ENCODE data around the gene SYNDIG1. TPM values are rescaled to one million over a fixed set of nuclear protein-coding genes. Genes with fewer than 3 reads are reported as not detected.

The SYNDIG1 gene
- total RNA-seq, 4 donors from 2014 or later: not detected

DNA sequence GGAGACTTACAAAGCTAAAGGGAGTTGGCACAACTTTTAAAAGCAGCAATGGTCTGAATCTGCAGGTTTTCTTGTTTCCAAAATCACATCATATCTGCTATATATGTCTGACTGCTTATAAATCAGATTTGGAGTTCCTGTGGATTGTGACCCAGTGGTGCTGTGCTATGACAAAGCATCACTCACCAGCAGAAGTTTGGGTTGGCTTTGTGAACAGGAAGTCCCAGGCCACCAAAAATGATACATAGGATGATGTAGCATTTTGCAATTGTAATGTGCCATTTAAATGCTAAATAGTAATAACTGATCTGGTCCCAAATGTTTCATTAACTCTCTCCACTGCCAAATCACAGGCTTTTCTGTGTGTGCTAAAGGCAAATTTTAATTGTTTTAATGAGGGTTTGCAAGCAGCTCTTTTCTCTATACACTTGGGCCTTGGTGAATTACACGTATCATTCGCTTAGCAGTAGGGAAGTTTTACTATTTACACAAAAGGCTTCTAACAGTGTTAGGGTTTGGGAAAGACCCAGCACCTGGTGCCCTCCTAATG is 60.8 kb downstream of the SYNDIG1 start:
- Histone ChIP-seq H3K27me3 (no peaks in the 10 kb centered on the region), H3K4me3 (no peak overlapping the region), H3K36me3 (no peaks in the 10 kb centered on the region), H3K9me3 (no peaks in the 10 kb centered on the region), H3K27ac (no peak overlapping the region), H3K4me1 (no peaks in the 10 kb centered on the region)
- 59 to 72% methylated on average over 2 of the region's 2 CpGs for WGBS, 2 donors
- DNase-seq: no peak
- TF ChIP-seq, protein P1, sequence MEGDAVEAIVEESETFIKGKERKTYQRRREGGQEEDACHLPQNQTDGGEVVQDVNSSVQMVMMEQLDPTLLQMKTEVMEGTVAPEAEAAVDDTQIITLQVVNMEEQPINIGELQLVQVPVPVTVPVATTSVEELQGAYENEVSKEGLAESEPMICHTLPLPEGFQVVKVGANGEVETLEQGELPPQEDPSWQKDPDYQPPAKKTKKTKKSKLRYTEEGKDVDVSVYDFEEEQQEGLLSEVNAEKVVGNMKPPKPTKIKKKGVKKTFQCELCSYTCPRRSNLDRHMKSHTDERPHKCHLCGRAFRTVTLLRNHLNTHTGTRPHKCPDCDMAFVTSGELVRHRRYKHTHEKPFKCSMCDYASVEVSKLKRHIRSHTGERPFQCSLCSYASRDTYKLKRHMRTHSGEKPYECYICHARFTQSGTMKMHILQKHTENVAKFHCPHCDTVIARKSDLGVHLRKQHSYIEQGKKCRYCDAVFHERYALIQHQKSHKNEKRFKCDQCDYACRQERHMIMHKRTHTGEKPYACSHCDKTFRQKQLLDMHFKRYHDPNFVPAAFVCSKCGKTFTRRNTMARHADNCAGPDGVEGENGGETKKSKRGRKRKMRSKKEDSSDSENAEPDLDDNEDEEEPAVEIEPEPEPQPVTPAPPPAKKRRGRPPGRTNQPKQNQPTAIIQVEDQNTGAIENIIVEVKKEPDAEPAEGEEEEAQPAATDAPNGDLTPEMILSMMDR (IDR thresholded peaks at IDR 0.05): no peak
- no peak for TF ChIP-seq POLR2A (IDR thresholded peaks at IDR 0.05)
- intact Hi-C loops (cut with DNase I): no loop called here

DNA sequence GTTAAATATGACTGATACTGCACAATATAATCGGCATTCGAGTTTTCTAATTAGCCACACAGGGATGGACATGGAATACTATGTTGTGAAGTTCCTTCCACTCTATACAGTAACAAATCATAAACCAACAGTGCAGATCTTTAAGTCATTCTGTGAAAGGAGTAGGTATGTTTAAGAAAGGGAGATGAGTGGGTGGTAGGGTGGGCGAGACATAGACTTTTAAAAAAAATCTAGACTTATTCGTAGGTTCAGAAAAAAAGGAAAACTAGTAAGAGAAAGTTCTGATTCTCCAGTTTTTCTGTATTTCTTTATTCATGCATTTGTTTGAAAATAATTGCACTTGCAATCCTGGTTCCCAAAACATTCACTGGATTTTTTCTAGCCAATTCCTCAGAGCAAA is 61.8 kb downstream of the SYNDIG1 start:
- Histone ChIP-seq H3K9me3 (no peaks in the 10 kb centered on the region), H3K4me1 (no peaks in the 10 kb centered on the region), H3K36me3 (no peaks in the 10 kb centered on the region), H3K4me3 (no peak overlapping the region), H3K27me3 (no peaks in the 10 kb centered on the region), H3K27ac (no peak overlapping the region)
- no peak for DNase-seq
- intact Hi-C loops (cut with DNase I): no loop called here
- 81 to 82% methylated on average over 4 of the region's 4 CpGs for WGBS, 2 donors
- no peak for TF ChIP-seq POLR2A (IDR thresholded peaks at IDR 0.05)
- TF ChIP-seq, protein P1 (IDR thresholded peaks at IDR 0.05): no peak

GRCh38 chr20:24531631-24532419 is 62.4 kb downstream of the SYNDIG1 start:
- no peaks in the 10 kb centered on the region for H3K9me3 ChIP-seq
- H3K27ac ChIP-seq: no peak overlapping the region
- no peaks in the 10 kb centered on the region for H3K4me1 ChIP-seq
- TF ChIP-seq POLR2A (IDR thresholded peaks at IDR 0.05): no peak
- TF ChIP-seq, protein P1 (IDR thresholded peaks at IDR 0.05): no peak
- 77 to 80% methylated on average over 5 of the region's 6 CpGs for WGBS, 2 donors
- DNase-seq: no peak
- intact Hi-C loops (cut with DNase I): no loop called here
- H3K36me3 ChIP-seq: no peaks in the 10 kb centered on the region
- H3K27me3 ChIP-seq: no peaks in the 10 kb centered on the region
- H3K4me3 ChIP-seq: no peak overlapping the region

DNA sequence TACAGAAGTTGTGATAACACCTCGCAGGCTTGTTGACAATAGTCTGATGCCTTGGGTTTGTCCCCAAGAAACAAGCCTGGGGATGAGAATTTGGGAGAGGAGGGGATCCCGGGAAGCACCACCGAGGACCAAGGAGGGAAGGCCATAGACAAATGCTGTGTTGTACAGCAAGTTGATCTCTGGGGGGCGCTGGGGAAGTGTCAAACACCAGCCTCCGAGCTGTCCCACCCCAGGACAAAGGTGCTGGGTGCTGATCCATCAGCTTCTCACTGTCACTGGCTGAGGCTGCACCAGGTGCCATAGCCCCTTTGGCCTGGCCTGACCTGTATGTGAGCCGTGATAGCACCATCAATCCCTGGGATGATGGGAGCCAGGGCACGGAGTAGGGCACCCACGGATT is 64.0 kb downstream of the SYNDIG1 start:
- no peak for DNase-seq
- no peaks in the 10 kb centered on the region for H3K9me3 ChIP-seq
- intact Hi-C loops (cut with DNase I): no loop called here
- H3K4me3 ChIP-seq: no peak overlapping the region
- H3K36me3 ChIP-seq: no peaks in the 10 kb centered on the region
- no peaks in the 10 kb centered on the region for H3K27me3 ChIP-seq
- TF ChIP-seq, protein P1 (IDR thresholded peaks at IDR 0.05): no peak
- TF ChIP-seq POLR2A (IDR thresholded peaks at IDR 0.05): no peak
- no peaks in the 10 kb centered on the region for H3K4me1 ChIP-seq
- H3K27ac ChIP-seq: no peak overlapping the region
- 90% methylated on average over 2 to 7 of the region's 8 CpGs for WGBS, 2 donors

DNA sequence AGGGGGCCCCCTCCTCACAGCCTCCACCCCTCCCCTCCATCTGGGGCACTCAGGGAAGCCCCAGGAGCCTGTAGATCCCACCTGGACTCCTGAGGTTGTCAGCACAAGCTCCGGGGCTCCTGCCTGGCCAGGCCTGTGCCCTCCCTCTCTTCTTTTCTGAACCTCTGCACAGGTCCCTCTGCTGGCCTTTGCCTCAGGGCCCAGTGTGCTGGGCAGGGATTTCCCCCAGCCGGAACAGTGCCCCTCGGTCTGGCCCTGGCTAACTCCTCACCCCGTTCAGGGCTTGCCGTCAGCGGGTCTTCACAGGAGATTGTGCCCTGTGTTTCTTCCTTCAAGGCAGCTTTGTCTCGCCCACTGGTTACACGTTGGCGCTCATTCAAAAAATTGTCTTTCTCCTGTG is 64.9 kb downstream of the SYNDIG1 start:
- no peak overlapping the region for H3K4me3 ChIP-seq
- TF ChIP-seq, protein P1 (IDR thresholded peaks at IDR 0.05): no peak
- TF ChIP-seq POLR2A (IDR thresholded peaks at IDR 0.05): no peak
- no peaks in the 10 kb centered on the region for H3K4me1 ChIP-seq
- H3K27me3 ChIP-seq: no peaks in the 10 kb centered on the region
- intact Hi-C loops (cut with DNase I): no loop called here
- 77 to 85% methylated on average over 8 to 9 of the region's 9 CpGs for WGBS, 2 donors
- no peak for DNase-seq
- no peaks in the 10 kb centered on the region for H3K9me3 ChIP-seq
- no peak overlapping the region for H3K27ac ChIP-seq
- no peaks in the 10 kb centered on the region for H3K36me3 ChIP-seq
